H9 (cell line): ENCODE data around the gene NEURL1B. TPM values are rescaled to one million over a fixed set of nuclear protein-coding genes. Genes with fewer than 3 reads are reported as not detected.

ENCODE experiments used
- DNase-seq: peaks from one replicate; pipeline ENCODE4 v3.0.0-alpha.2; 2017
- H2AFZ ChIP-seq: one replicate; pipeline ENCODE4 v1.6.1; 2013; ENCODE audit warnings: mild to moderate bottlenecking, low read length, control low read depth, moderate library complexity
- H2AK5ac ChIP-seq: 2 replicates; pipeline ENCODE4 v1.6.1; 2013; ENCODE audit warnings: low read length, control low read depth, mixed read lengths; ENCODE audit not compliant: insufficient read length
- H2BK120ac ChIP-seq: one replicate; pipeline ENCODE4 v1.6.1; 2013; ENCODE audit warnings: low read depth, mild to moderate bottlenecking, low read length, control low read depth, inconsistent platforms; ENCODE audit not compliant: poor library complexity, severe bottlenecking
- H2BK12ac ChIP-seq: 2 replicates; pipeline ENCODE4 v1.6.1; 2013; ENCODE audit warnings: low read length, control low read depth, mixed read lengths, low read depth; ENCODE audit not compliant: insufficient read length
- H2BK15ac ChIP-seq: 2 replicates; pipeline ENCODE4 v1.6.1; 2013; ENCODE audit warnings: low read depth, low read length, control low read depth
- H2BK20ac ChIP-seq: one replicate; pipeline ENCODE4 v1.6.1; 2013; ENCODE audit warnings: low read depth, mild to moderate bottlenecking, low read length, control low read depth, inconsistent platforms; ENCODE audit not compliant: poor library complexity, severe bottlenecking
- H2BK5ac ChIP-seq: 2 replicates; pipeline ENCODE4 v1.6.1; 2013; ENCODE audit warnings: low read length, control low read depth, mixed read lengths; ENCODE audit not compliant: insufficient read length
- H3K14ac ChIP-seq: 2 replicates; pipeline ENCODE4 v1.6.1; 2013; ENCODE audit warnings: low read length, control low read depth; ENCODE audit not compliant: insufficient read depth
- H3K18ac ChIP-seq: 2 replicates; pipeline ENCODE4 v1.6.1; 2013; ENCODE audit warnings: low read depth, mild to moderate bottlenecking, mixed read lengths, low read length, control low read depth; ENCODE audit not compliant: insufficient read length
- H3K23ac ChIP-seq: 2 replicates; pipeline ENCODE4 v1.6.1; 2013; ENCODE audit warnings: low read length, control low read depth, mixed read lengths, low read depth; ENCODE audit not compliant: insufficient read length
- H3K23me2 ChIP-seq: 2 replicates; pipeline ENCODE4 v1.6.1; 2013; ENCODE audit warnings: low read depth, mild to moderate bottlenecking, mixed read lengths, low read length, control low read depth; ENCODE audit not compliant: insufficient read length, poor library complexity, severe bottlenecking
- H3K27ac ChIP-seq: 2 replicates; pipeline ENCODE4 v1.5.1; 2013; ENCODE audit warnings: low read length, control low read depth, mixed read lengths, low read depth; ENCODE audit not compliant: insufficient read length
- H3K27me3 ChIP-seq: 2 replicates; pipeline ENCODE4 v1.6.1; 2013; ENCODE audit warnings: low read length, control low read depth, inconsistent platforms; ENCODE audit not compliant: insufficient read depth
- H3K4ac ChIP-seq: 2 replicates; pipeline ENCODE4 v1.6.1; 2013; ENCODE audit warnings: low read depth, mild to moderate bottlenecking, control low read depth, inconsistent platforms, low read length, moderate library complexity
- H3K4me1 ChIP-seq: 2 replicates; pipeline ENCODE4 v1.6.1; 2013; ENCODE audit warnings: low read length, control low read depth, inconsistent platforms; ENCODE audit not compliant: insufficient read depth
- H3K4me2 ChIP-seq: 2 replicates; pipeline ENCODE4 v1.6.1; 2013; ENCODE audit warnings: low read length, control low read depth, mixed read lengths; ENCODE audit not compliant: insufficient read length, insufficient read depth
- H3K56ac ChIP-seq: 2 replicates; pipeline ENCODE4 v1.6.1; 2013; ENCODE audit warnings: low read depth, mild to moderate bottlenecking, mixed read lengths, low read length, control low read depth; ENCODE audit not compliant: insufficient read length
- H3K79me1 ChIP-seq: 2 replicates; pipeline ENCODE4 v1.6.1; 2013; ENCODE audit warnings: low read depth, mild to moderate bottlenecking, moderate library complexity, low read length, control low read depth, inconsistent platforms; ENCODE audit not compliant: insufficient read depth, poor library complexity, severe bottlenecking
- H3K79me2 ChIP-seq: 2 replicates; pipeline ENCODE4 v1.6.1; 2013; ENCODE audit warnings: low read length, control low read depth, inconsistent platforms; ENCODE audit not compliant: insufficient read depth
- H3K9ac ChIP-seq: 2 replicates; pipeline ENCODE4 v1.6.1; 2013; ENCODE audit warnings: low read length, control low read depth, mixed read lengths; ENCODE audit not compliant: insufficient read length; ENCODE audit errors: extremely low read depth
- H3K9me3 ChIP-seq: one replicate; pipeline ENCODE4 v1.6.1; 2013; ENCODE audit warnings: low read depth, low read length, inconsistent platforms; ENCODE audit not compliant: control insufficient read depth
- H3T11ph ChIP-seq: one replicate; pipeline ENCODE4 v1.6.1; 2013; ENCODE audit warnings: mild to moderate bottlenecking, low read length, control low read depth, inconsistent platforms
- H4K20me1 ChIP-seq: one replicate; pipeline ENCODE4 v1.6.1; 2013; ENCODE audit not compliant: control insufficient read depth, insufficient read length, insufficient read depth
- H4K5ac ChIP-seq: 2 replicates; pipeline ENCODE4 v1.6.1; 2013; ENCODE audit warnings: low read depth, mild to moderate bottlenecking, mixed read lengths, low read length, control low read depth; ENCODE audit not compliant: insufficient read length
- H4K8ac ChIP-seq: replicated peaks from 2 replicates; pipeline ENCODE4 v1.6.1; 2013; ENCODE audit warnings: low read length, control low read depth, mixed read lengths, low read depth; ENCODE audit not compliant: insufficient read length
- H4K91ac ChIP-seq: 2 replicates; pipeline ENCODE4 v1.6.1; 2013; ENCODE audit warnings: low read depth, mild to moderate bottlenecking, moderate library complexity, mixed read lengths, low read length, control low read depth; ENCODE audit not compliant: insufficient read length
- H3K27ac Mint-ChIP-seq, 3 experiments: 2 replicates in 2 of 3; 3 replicates in 1 of 3; pipeline ENCODE4 v1.8.0; 2020 to 2021; ENCODE audit warnings: mixed read lengths in 3 of 3, mild to moderate bottlenecking in 1 of 3, moderate library complexity in 1 of 3
- H3K27me3 Mint-ChIP-seq: 2 replicates; pipeline ENCODE4 v1.8.0; 2021; ENCODE audit warnings: low read depth, mild to moderate bottlenecking, moderate library complexity, mixed read lengths
- H3K36me3 Mint-ChIP-seq, 3 experiments: 2 replicates in 2 of 3; 3 replicates in 1 of 3; pipeline ENCODE4 v1.8.0; 2020 to 2021; ENCODE audit warnings: low read depth in 3 of 3, mixed read lengths in 3 of 3; ENCODE audit not compliant: insufficient read depth in 1 of 3
- H3K4me1 Mint-ChIP-seq, 2 experiments: 2 replicates each; pipeline ENCODE4 v1.8.0; 2020; ENCODE audit warnings: mixed read lengths in 2 of 2
- H3K4me3 Mint-ChIP-seq, 2 experiments: 2 replicates in 1 of 2; 3 replicates in 1 of 2; pipeline ENCODE4 v1.8.0; 2020 to 2021; ENCODE audit warnings: mild to moderate bottlenecking in 2 of 2, mixed read lengths in 2 of 2, moderate library complexity in 1 of 2
- H3K9me3 Mint-ChIP-seq, 2 experiments: 2 replicates in 1 of 2; 3 replicates in 1 of 2; pipeline ENCODE4 v1.8.0; 2020; ENCODE audit warnings: mild to moderate bottlenecking in 2 of 2, mixed read lengths in 2 of 2, moderate library complexity in 1 of 2
- CTCF ChIP-seq: fragments of 200-600 bp; sonication (generic); conservative IDR thresholded peaks from 3 replicates; pipeline ENCODE4 v1.8.0; 2021; ENCODE audit warnings: antibody characterized with exemption, mild to moderate bottlenecking
- WGBS: extraction: QIAGEN DNeasy Blood & Tissue Kit; methylation state at CpG from one replicate; pipeline ENCODE4 v1.1.7; 2013; ENCODE audit warnings: missing lambda C conversion rate, low lambda C conversion rate, mixed read lengths; ENCODE audit not compliant: insufficient read length; ENCODE audit errors: extremely low coverage; 5-methylcytosine and 5-hydroxymethylcytosine counted together
- total RNA-seq: library from RNA; stranded (reverse); gene quantifications from 2 replicates; pipeline ENCODE4 v1.2.1, GENCODE V29; 2021

The NEURL1B gene
- total RNA-seq, 1 experiment from 2014 or later = 3.6 TPM

GRCh38 chr5:172626031-172626581, 15.0 kb upstream of the NEURL1B start:
- Histone ChIP-seq H2BK20ac (no peak overlapping the region), H2AK5ac (no peak overlapping the region), H2BK5ac (no peak overlapping the region), H3K4me2 (no peak overlapping the region), H3K27ac (no peak overlapping the region), H3K27me3 (no peaks in the 10 kb centered on the region), H3T11ph (no peak overlapping the region), H3K23ac (no peak overlapping the region), H2AFZ (no peak overlapping the region), H4K91ac (no peak overlapping the region), H2BK12ac (no peak overlapping the region), H4K8ac (no peak overlapping the region), H3K9ac (no peak overlapping the region), H3K23me2 (no peaks in the 10 kb centered on the region), H3K79me2 (no peaks in the 10 kb centered on the region), H3K14ac (no peak overlapping the region), H4K5ac (no peak overlapping the region), H3K18ac (no peak overlapping the region), H2BK15ac (no peak overlapping the region), H3K79me1 (no peaks in the 10 kb centered on the region), H3K9me3 (no peaks in the 10 kb centered on the region), H3K4me1 (peaks cover 11% of the 10 kb centered on the region; the same call in 1 of the 2 replicates), H2BK120ac (no peak overlapping the region), H4K20me1 (no peaks in the 10 kb centered on the region), H3K56ac (no peak overlapping the region), H3K4ac (no peak overlapping the region)
- no peaks in the 10 kb centered on the region for H3K36me3 Mint-ChIP-seq
- peaks cover 67 to 72% of the 10 kb centered on the region in 2 experiments for H3K4me1 Mint-ChIP-seq
- no peak overlapping the region; a peak in 1 of 5 replicates for H3K4me3 Mint-ChIP-seq
- peak overlapping the region in 2 of 3 experiments; percentile 23; a peak in 2 of 7 replicates for H3K27ac Mint-ChIP-seq
- peak; percentile 83 for DNase-seq
- no CpG with 5 or more reads among the region's 8 CpGs for WGBS
- H3K9me3 Mint-ChIP-seq = no peaks in the 10 kb centered on the region
- TF ChIP-seq CTCF = no peak
- H3K27me3 Mint-ChIP-seq = peaks cover 18% of the 10 kb centered on the region
